Smooth muscle cell (in vitro differentiated cells): Measurements from ENCODE around the gene ADAR. TPM values are rescaled to one million over a fixed set of nuclear protein-coding genes. Genes with fewer than 3 reads are reported as not detected.

Experiments used
- DNase-seq: peaks from one replicate; lab custom pipeline; 2025; ENCODE audit not compliant: unreplicated experiment; lab: John Stamatoyannopoulos, UW
- H2AFZ ChIP-seq: fragments of 200-600 bp; sonication (generic); 2 replicates; pipeline ENCODE4 v1.6.0; 2016; ENCODE audit warnings: antibody characterized with exemption, low read depth, mild to moderate bottlenecking
- H3F3A ChIP-seq: fragments of 200-600 bp; sonication (generic); 2 replicates; pipeline ENCODE4 v1.6.0; 2017; ENCODE audit warnings: antibody characterized with exemption, low read depth
- H3K27ac ChIP-seq: fragments of 200-600 bp; sonication (generic); 2 replicates; pipeline ENCODE4 v1.5.1; 2016; ENCODE audit warnings: low read depth, mild to moderate bottlenecking
- H3K27me3 ChIP-seq: fragments of 200-600 bp; sonication (generic); 2 replicates; pipeline ENCODE4 v1.6.1; 2016; ENCODE audit warnings: low read depth, mild to moderate bottlenecking
- H3K36me3 ChIP-seq: fragments of 200-600 bp; sonication (generic); 2 replicates; pipeline ENCODE4 v1.5.1; 2016; ENCODE audit warnings: low read depth
- H3K4me1 ChIP-seq: fragments of 200-600 bp; sonication (generic); 2 replicates; pipeline ENCODE4 v1.5.1; 2016; ENCODE audit warnings: low read depth
- H3K4me2 ChIP-seq: fragments of 200-600 bp; sonication (generic); 2 replicates; pipeline ENCODE4 v1.6.0; 2016; ENCODE audit warnings: mild to moderate bottlenecking
- H3K4me3 ChIP-seq: fragments of 200-600 bp; sonication (generic); 2 replicates; pipeline ENCODE4 v1.5.1; 2016; ENCODE audit warnings: mild to moderate bottlenecking
- H3K79me2 ChIP-seq: fragments of 200-600 bp; sonication (generic); 2 replicates; pipeline ENCODE4 v1.6.0; 2016; ENCODE audit warnings: low read depth, mild to moderate bottlenecking
- H3K9ac ChIP-seq: fragments of 200-600 bp; sonication (generic); 2 replicates; pipeline ENCODE4 v1.6.0; 2016; ENCODE audit warnings: low read depth
- H3K9me3 ChIP-seq: fragments of 200-600 bp; sonication (generic); replicated peaks from 2 replicates; pipeline ENCODE4 v1.5.1; 2016; ENCODE audit warnings: low read depth
- H4K20me1 ChIP-seq: fragments of 200-600 bp; sonication (generic); 2 replicates; pipeline ENCODE4 v1.6.0; 2016; ENCODE audit warnings: low read depth
- WGBS: methylation state at CpG from one replicate; pipeline ENCODE4 v1.1.7; 2016; ENCODE audit warnings: low lambda C conversion rate; 5-methylcytosine and 5-hydroxymethylcytosine counted together
- polyA plus RNA-seq: library from polyadenylated mRNA; unstranded; fragments of >200 nt; fragmentation: Nextera tagmentation; extraction: Ambion mirVana; gene quantifications from 2 replicates; pipeline ENCODE4 v1.2.1, GENCODE V29; 2016
- total RNA-seq: library from RNA; depleted of rRNA; stranded (reverse); fragments of >200 nt; gene quantifications from 2 replicates; pipeline ENCODE4 v1.2.3, GENCODE V29; 2014
- TF ChIP-seq, protein P1 (sequence below): fragments of 200-600 bp; sonication (generic); IDR thresholded peaks from 2 replicates; pipeline ENCODE4 v1.5.1; 2017; ENCODE audit warnings: borderline replicate concordance, mild to moderate bottlenecking, antibody characterized with exemption; ENCODE audit not compliant: insufficient read depth, poor library complexity, severe bottlenecking

Gene ADAR
- total and polyA plus RNA-seq, 2 experiments from 2014 or later = 39.1 to 80.6 TPM

DNA sequence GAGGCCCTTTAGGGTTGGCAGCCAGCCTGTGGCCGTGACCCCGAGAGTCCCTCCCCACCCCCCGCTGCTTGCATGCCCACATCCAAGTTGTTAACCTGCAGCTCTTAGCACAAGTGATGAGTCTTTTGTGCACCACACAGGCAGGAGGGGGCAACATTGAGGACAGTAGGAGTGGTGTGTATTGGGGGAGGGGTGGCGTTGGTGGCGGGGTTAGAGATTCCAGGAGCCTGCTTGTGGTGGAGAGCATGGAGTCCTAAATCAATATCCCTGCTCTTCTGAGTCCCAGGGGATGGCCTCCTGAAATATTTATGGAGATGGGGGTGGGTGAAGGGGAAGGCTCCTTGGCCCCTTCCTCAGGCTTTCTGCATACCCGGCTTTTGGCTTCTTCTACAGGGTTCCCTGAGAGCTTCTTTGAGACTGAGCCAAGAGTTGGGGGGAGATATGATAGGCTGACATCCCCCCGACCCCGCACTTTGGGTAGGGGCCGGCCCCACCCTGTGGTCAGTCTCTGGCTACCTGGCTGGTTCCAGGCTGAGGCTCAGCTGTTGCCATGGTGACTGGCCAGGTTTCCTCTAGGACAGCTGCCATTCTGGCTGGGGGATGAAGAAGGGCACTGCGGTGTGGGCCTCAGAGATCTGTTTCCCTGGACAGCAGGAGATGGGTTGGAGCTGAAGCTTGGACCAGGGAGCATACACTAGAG, 35.4 kb downstream of the ADAR start:
- no peaks in the 10 kb centered on the region for H3K9me3 ChIP-seq
- H3K27ac ChIP-seq = no peak overlapping the region
- no peak overlapping the region for H3K4me3 ChIP-seq
- no peaks in the 10 kb centered on the region for H3F3A ChIP-seq
- WGBS = 92% methylated on average over 10 of the region's 10 CpGs
- H3K27me3 ChIP-seq = peaks cover 26% of the 10 kb centered on the region
- no peaks in the 10 kb centered on the region for H4K20me1 ChIP-seq
- H2AFZ ChIP-seq = no peak overlapping the region
- H3K4me1 ChIP-seq = peaks cover 4% of the 10 kb centered on the region
- H3K4me2 ChIP-seq = no peak overlapping the region
- H3K9ac ChIP-seq = no peak overlapping the region
- H3K36me3 ChIP-seq = no peaks in the 10 kb centered on the region
- TF ChIP-seq, protein P1, sequence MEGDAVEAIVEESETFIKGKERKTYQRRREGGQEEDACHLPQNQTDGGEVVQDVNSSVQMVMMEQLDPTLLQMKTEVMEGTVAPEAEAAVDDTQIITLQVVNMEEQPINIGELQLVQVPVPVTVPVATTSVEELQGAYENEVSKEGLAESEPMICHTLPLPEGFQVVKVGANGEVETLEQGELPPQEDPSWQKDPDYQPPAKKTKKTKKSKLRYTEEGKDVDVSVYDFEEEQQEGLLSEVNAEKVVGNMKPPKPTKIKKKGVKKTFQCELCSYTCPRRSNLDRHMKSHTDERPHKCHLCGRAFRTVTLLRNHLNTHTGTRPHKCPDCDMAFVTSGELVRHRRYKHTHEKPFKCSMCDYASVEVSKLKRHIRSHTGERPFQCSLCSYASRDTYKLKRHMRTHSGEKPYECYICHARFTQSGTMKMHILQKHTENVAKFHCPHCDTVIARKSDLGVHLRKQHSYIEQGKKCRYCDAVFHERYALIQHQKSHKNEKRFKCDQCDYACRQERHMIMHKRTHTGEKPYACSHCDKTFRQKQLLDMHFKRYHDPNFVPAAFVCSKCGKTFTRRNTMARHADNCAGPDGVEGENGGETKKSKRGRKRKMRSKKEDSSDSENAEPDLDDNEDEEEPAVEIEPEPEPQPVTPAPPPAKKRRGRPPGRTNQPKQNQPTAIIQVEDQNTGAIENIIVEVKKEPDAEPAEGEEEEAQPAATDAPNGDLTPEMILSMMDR = no peak
- H3K79me2 ChIP-seq = no peaks in the 10 kb centered on the region
- DNase-seq = no peak

- H3K4me2 ChIP-seq = no peak overlapping the region
- H3F3A ChIP-seq = no peaks in the 10 kb centered on the region
- peaks cover 4% of the 10 kb centered on the region for H3K4me1 ChIP-seq
These were observed 36.1 kb downstream of the ADAR start for GRCh38 chr1:154571964-154572288.

DNA sequence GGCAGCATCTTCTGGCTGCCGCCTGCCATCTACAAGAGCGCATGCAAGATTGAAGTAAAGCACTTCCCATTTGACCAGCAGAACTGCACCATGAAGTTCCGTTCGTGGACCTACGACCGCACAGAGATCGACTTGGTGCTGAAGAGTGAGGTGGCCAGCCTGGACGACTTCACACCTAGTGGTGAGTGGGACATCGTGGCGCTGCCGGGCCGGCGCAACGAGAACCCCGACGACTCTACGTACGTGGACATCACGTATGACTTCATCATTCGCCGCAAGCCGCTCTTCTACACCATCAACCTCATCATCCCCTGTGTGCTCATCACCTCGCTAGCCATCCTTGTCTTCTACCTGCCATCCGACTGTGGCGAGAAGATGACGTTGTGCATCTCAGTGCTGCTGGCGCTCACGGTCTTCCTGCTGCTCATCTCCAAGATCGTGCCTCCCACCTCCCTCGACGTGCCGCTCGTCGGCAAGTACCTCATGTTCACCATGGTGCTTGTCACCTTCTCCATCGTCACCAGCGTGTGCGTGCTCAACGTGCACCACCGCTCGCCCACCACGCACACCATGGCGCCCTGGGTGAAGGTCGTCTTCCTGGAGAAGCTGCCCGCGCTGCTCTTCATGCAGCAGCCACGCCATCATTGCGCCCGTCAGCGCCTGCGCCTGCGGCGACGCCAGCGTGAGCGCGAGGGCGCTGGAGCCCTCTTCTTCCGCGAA, 36.6 kb downstream of the ADAR start:
- no peak overlapping the region for H3K27ac ChIP-seq
- H3K4me1 ChIP-seq = peaks cover 4% of the 10 kb centered on the region
- no peak overlapping the region for H3K4me3 ChIP-seq
- no peaks in the 10 kb centered on the region for H3K36me3 ChIP-seq
- TF ChIP-seq, protein P1 = no peak
- no peaks in the 10 kb centered on the region for H4K20me1 ChIP-seq
- DNase-seq = no peak
- no peak overlapping the region for H2AFZ ChIP-seq
- no peaks in the 10 kb centered on the region for H3F3A ChIP-seq
- H3K79me2 ChIP-seq = no peaks in the 10 kb centered on the region
- no peak overlapping the region for H3K9ac ChIP-seq
- no peak overlapping the region for H3K4me2 ChIP-seq
- 96% methylated on average over 53 of the region's 59 CpGs for WGBS
- H3K27me3 ChIP-seq = peaks cover 39% of the 10 kb centered on the region
- H3K9me3 ChIP-seq = no peaks in the 10 kb centered on the region

More at GRCh38 chr1:154571964-154572288, 36.1 kb downstream of the ADAR start:
- Histone ChIP-seq H3K9ac (no peak overlapping the region), H4K20me1 (no peaks in the 10 kb centered on the region), H3K9me3 (no peaks in the 10 kb centered on the region), H3K36me3 (no peaks in the 10 kb centered on the region), H3K79me2 (no peaks in the 10 kb centered on the region), H3K27ac (no peak overlapping the region), H2AFZ (no peak overlapping the region), H3K27me3 (peaks cover 33% of the 10 kb centered on the region), H3K4me3 (no peak overlapping the region)
- 93% methylated on average over 29 of the region's 29 CpGs for WGBS
- TF ChIP-seq, protein P1 = no peak
- DNase-seq = no peak
